HFF-Myc (cell line): ENCODE measurements around the gene SLC26A9.

Source experiments
- DNase-seq: peaks from one replicate; pipeline ENCODE4 v3.0.0-alpha.2; 2011; ENCODE audit warnings: low read depth; ENCODE audit errors: extremely low read depth
- H3K4me3 ChIP-seq: replicated peaks from 2 replicates; pipeline ENCODE4 v1.5.1; 2011; ENCODE audit warnings: low read depth, mild to moderate bottlenecking, control low read depth, low read length
- TF ChIP-seq, protein P1 (sequence below): IDR thresholded peaks from 2 replicates; pipeline ENCODE4 v1.5.1; 2012; ENCODE audit warnings: mild to moderate bottlenecking, low read depth, low read length, control low read depth; ENCODE audit errors: missing control alignments

The SLC26A9 gene, protein sequence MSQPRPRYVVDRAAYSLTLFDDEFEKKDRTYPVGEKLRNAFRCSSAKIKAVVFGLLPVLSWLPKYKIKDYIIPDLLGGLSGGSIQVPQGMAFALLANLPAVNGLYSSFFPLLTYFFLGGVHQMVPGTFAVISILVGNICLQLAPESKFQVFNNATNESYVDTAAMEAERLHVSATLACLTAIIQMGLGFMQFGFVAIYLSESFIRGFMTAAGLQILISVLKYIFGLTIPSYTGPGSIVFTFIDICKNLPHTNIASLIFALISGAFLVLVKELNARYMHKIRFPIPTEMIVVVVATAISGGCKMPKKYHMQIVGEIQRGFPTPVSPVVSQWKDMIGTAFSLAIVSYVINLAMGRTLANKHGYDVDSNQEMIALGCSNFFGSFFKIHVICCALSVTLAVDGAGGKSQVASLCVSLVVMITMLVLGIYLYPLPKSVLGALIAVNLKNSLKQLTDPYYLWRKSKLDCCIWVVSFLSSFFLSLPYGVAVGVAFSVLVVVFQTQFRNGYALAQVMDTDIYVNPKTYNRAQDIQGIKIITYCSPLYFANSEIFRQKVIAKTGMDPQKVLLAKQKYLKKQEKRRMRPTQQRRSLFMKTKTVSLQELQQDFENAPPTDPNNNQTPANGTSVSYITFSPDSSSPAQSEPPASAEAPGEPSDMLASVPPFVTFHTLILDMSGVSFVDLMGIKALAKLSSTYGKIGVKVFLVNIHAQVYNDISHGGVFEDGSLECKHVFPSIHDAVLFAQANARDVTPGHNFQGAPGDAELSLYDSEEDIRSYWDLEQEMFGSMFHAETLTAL

DNA sequence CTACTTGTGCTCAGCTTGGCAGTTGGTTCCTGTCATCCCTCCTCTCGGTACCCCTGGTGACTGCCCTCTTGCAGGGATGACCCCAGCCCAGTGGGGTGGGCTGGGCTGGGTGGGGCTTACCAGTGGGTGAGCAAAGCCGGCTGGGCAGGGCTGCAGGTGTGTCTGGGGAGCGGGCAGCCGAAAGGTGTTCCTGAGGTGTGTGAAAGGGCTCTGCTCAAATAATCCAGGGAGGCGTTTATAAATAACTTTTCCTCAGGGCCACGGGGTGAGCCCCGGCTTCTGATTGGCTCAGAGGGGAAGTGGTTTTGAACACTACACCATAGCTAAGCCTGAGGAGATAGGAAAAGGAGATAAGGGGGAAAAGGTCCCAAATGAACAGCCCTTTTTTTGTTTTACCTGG lies at the start of gene SLC26A9:
TSS of gene SLC26A9 (minus strand) at position 212 of the 400 bp plus-strand sequence. CDS start 7,636 bp downstream, outside the sequence.
- H3K4me3 ChIP-seq: no peak within 1 kb of the TSS
- TF ChIP-seq, protein P1, sequence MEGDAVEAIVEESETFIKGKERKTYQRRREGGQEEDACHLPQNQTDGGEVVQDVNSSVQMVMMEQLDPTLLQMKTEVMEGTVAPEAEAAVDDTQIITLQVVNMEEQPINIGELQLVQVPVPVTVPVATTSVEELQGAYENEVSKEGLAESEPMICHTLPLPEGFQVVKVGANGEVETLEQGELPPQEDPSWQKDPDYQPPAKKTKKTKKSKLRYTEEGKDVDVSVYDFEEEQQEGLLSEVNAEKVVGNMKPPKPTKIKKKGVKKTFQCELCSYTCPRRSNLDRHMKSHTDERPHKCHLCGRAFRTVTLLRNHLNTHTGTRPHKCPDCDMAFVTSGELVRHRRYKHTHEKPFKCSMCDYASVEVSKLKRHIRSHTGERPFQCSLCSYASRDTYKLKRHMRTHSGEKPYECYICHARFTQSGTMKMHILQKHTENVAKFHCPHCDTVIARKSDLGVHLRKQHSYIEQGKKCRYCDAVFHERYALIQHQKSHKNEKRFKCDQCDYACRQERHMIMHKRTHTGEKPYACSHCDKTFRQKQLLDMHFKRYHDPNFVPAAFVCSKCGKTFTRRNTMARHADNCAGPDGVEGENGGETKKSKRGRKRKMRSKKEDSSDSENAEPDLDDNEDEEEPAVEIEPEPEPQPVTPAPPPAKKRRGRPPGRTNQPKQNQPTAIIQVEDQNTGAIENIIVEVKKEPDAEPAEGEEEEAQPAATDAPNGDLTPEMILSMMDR: no peak
- no peak for DNase-seq

DNA sequence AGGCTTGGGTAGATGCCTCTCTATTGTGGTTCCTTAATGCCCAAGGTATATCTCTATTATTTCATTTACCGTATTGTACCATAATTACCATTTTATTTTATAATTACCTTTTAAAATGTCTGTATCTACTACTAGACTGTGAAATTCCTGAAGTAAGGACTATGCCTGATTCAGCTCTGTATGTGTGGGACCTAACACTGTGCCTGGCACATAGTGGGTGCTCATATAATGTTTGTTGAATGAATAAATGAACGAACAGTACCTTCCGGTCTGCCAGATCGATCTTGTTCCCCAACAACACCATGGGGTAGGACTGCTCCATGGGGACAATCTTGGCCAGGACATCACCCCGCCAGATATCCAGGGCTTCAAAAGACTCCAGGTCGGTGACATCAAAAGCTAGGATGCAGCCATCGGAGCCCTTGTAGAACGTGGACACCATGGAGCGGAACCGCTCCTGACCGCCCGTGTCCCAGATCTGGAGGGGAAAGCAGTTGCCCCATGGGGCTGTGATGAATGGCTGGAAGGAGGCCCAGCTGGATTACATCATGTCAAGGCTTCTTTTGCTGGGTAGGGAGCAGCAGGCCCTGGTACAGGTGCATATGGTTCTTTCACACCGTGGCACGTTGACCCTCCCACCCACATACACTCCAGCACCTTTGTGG lies 49.1 kb upstream of the SLC26A9 start:
- H3K4me3 ChIP-seq: no peak overlapping the region
- DNase-seq: no peak
- TF ChIP-seq, protein P1: no peak

DNA sequence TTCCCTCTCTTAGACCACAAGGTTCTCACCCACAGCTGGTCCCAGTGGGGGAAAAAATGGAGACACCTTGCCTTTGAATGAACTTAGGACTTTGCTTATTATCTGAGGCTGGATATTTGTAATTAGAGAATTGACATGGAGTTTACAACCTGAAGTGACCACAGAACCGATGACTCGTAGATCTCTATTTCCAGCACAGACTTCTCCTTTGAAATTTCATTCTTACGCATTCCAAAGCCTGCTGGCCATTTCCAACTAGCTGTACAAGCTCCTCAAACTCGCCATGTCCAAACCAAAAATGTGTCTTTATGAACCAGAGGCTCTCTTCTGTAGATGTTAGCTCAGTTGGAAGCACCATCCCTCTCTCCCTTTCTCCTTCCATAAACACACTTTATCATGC lies 48.0 kb upstream of the SLC26A9 start:
- DNase-seq: no peak
- TF ChIP-seq, protein P1: no peak
- no peak overlapping the region for H3K4me3 ChIP-seq

DNA sequence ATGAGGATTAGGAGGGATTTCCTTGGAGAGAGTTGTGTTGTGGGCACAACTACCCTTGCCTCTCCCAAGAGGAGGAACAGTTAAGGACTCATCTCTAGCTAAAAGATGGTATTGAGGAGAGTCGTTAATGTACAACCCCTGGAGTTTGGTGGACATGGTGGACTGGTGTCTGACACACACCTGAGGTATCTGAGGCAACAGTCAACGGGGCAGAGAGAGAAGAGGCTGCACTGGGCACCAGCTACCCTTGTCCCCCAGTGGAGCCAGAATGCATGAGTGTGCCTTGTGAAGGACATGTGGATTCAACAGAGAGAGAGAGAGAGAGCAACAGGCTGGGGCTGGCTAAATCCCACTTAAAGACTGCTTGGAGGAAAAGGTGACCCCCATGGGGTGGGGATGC lies 47.0 kb upstream of the SLC26A9 start:
- TF ChIP-seq, protein P1: no peak
- no peak for DNase-seq
- H3K4me3 ChIP-seq: no peak overlapping the region

DNA sequence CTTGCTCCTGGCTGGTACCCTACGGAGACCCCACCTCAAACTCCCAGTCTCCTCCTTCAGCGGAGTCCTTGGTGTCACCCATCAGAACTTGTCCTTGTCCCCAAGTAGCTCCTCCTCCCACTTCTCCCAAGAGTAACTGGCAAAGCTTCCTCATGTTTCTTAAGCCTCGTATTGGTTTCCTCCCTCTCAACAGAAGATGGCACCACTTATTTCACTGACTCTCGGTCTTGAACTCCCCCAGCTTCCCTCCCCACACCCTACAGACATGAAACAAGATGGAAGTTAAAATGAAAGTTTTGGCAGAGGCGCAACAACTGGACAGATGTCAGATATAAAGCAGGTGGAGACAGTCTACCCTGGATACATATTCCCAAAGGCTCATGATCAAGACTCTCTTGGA lies 46.5 kb upstream of the SLC26A9 start:
- no peak for DNase-seq
- no peak overlapping the region for H3K4me3 ChIP-seq
- TF ChIP-seq, protein P1: no peak

DNA sequence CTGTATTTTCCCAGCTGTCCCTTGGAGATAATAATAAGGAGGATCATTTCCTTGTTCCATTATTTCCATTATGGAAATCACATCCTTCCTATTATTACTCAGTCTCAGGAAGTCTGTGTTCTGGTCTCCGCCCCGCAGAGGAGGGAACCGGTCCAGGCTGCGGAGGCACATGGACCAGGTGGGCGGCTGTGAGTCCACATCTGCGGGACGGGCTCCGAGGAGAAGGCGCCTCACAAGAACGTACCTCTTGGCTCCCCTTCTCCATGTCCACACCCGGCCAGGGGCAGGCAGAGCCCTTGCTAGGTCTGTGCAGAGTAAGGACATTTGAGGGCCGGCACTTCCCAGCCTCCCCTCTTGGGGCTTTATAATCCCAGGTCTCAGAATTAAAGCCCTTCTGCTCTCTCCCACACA lies 45.3 kb upstream of the SLC26A9 start:
- no peak for DNase-seq
- no peak overlapping the region for H3K4me3 ChIP-seq
- TF ChIP-seq, protein P1: no peak
